K562 (cell line): ENCODE measurements around the gene PI4KA.

Experiments
- POLR2A ChIP-seq: fragments of 450-650 bp; conservative IDR thresholded peaks from 2 replicates; pipeline ENCODE4 v1.6.1; 2016
- ZFP36 ChIP-seq: fragments of 150-350 bp; IDR thresholded peaks from 2 replicates; pipeline ENCODE4 v1.6.1; 2018; ENCODE audit warnings: low read length, low read depth; ENCODE audit not compliant: partially characterized antibody

GRCh38 chr22:20814221-20814808, 44.3 kb downstream of the PI4KA start:
- TF ChIP-seq ZFP36 (no peak), POLR2A (no peak)
